Measurements from ENCODE around the gene PCDHA13.

PCDHA13 gene

DNA sequence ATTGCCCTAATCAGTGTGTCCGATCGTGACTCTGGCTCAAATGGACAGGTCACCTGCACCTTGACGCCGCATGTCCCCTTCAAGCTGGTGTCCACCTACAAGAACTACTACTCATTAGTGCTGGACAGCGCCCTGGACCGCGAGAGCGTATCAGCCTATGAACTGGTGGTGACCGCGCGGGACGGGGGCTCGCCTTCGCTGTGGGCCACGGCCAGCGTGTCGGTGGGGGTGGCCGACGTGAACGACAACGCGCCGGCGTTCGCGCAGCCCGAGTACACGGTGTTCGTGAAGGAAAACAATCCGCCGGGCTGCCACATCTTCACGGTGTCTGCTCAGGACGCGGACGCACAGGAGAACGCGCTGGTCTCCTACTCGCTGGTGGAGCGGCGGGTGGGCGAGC is 1.4 kb downstream of the PCDHA13 start:
- H3K27ac ChIP-seq: no peak overlapping the region
- no peak for TF ChIP-seq CTCF (IDR thresholded peaks at IDR 0.05)
- no peaks in the 10 kb centered on the region for H3K4me1 ChIP-seq
- peaks cover 0 to 6% of the 10 kb centered on the region in 2 donors for H3K27me3 ChIP-seq
- intact Hi-C loops (cut with DNase I; ENCODE audit: low total_unique reads): no loop called here
- no peak overlapping the region for H3K4me3 ChIP-seq
- no peak for DNase-seq
- H3K9me3 ChIP-seq: peaks cover 0 to 54% (median 43%) of the 10 kb centered on the region in 3 donors
- no peaks in the 10 kb centered on the region for H3K36me3 ChIP-seq

DNA sequence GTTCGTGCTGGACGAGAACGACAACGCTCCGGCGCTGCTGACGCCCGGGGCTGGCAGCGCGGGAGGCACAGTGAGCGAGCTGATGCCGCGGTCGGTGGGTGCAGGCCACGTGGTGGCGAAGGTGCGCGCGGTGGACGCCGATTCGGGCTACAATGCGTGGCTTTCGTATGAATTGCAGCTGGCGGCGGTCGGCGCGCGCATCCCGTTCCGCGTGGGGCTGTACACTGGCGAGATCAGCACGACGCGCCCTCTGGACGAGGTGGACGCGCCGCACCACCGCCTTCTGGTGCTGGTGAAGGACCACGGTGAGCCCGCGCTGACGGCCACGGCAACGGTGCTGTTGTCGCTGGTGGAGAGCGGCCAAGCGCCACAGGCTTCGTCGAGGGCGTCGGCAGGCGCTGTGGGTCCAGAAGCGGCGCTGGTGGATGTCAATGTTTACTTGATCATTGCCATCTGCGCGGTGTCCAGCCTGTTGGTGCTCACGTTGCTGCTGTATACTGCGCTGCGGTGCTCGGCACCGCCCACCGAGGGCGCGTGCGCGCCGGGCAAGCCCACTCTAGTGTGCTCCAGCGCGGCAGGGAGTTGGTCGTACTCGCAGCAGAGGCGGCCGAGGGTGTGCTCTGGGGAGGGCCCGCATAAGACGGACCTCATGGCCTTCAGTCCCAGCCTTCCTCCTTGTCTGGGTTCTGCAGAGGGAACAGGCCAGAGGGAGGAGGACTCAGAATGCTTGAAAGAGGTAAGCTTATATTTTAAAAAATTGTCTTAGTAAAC is 2.2 kb downstream of the PCDHA13 start:
- intact Hi-C loops (cut with DNase I; ENCODE audit: low total_unique reads): no loop called here
- TF ChIP-seq CTCF (IDR thresholded peaks at IDR 0.05): no peak

DNA sequence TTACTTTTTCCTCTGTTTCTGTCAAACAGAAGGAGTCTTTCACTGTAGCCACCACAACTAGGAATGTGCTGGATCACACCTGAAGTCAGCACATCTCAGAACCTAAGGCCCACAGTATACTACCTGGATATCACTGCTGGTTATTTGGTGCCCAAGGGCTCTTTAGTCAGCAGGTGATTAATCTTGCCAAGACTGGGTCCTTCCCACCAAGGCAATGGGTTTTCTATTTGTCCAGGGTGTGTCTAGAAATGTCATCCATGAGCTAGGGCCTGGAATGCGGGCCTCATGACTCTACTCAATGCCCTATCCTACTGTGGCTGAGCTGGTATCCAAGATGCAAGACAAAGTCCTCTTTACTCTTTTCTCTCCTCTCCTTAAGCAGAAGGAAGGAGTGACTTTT is 34.4 kb downstream of the PCDHA13 start:
- Histone ChIP-seq H3K36me3 (no peaks in the 10 kb centered on the region), H3K27ac (no peak overlapping the region), H3K4me1 (no peaks in the 10 kb centered on the region), H3K9me3 (peaks cover 0 to 4% (median 0%) of the 10 kb centered on the region in 3 donors), H3K27me3 (no peaks in the 10 kb centered on the region), H3K4me3 (no peak overlapping the region)
- TF ChIP-seq CTCF (IDR thresholded peaks at IDR 0.05): no peak
- intact Hi-C loops (cut with DNase I; ENCODE audit: low total_unique reads): no loop called here
- DNase-seq: no peak

More for the DNA sequence above, 2.2 kb downstream of the PCDHA13 start:
- no peak for DNase-seq
- Histone ChIP-seq H3K36me3 (no peaks in the 10 kb centered on the region), H3K4me1 (no peaks in the 10 kb centered on the region), H3K9me3 (peaks cover 0 to 57% (median 38%) of the 10 kb centered on the region in 3 donors), H3K4me3 (no peak overlapping the region), H3K27ac (no peak overlapping the region), H3K27me3 (peaks cover 0 to 6% of the 10 kb centered on the region in 2 donors)

DNA sequence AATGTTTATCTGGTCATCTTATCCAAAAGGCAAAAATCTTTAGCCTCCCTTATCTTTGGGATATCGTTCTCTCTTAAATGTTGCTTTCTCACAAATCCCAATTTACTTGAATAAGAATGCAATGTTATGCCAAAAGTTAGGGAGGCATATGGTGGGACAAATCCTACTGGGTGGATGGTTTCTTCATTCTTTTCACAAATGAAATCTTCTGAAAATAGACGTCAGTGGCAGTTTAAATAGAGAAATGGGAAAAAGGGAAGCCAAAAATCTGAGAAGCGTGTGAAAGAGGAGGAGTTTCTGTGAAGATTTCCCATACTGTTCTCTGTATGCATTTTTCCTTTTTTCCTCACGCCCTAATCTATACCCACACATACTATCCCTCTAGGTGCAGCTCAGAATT is 41.7 kb downstream of the PCDHA13 start:
- Histone ChIP-seq H3K4me3 (no peak overlapping the region), H3K36me3 (no peaks in the 10 kb centered on the region), H3K27me3 (peaks cover 0 to 16% of the 10 kb centered on the region in 2 donors), H3K4me1 (peaks cover 0 to 20% (median 12%) of the 10 kb centered on the region in 4 donors), H3K9me3 (no peaks in the 10 kb centered on the region), H3K27ac (no peak overlapping the region)
- intact Hi-C loops (cut with DNase I; ENCODE audit: low total_unique reads): no loop called here
- no peak for DNase-seq
- no peak for TF ChIP-seq CTCF (IDR thresholded peaks at IDR 0.05)

DNA sequence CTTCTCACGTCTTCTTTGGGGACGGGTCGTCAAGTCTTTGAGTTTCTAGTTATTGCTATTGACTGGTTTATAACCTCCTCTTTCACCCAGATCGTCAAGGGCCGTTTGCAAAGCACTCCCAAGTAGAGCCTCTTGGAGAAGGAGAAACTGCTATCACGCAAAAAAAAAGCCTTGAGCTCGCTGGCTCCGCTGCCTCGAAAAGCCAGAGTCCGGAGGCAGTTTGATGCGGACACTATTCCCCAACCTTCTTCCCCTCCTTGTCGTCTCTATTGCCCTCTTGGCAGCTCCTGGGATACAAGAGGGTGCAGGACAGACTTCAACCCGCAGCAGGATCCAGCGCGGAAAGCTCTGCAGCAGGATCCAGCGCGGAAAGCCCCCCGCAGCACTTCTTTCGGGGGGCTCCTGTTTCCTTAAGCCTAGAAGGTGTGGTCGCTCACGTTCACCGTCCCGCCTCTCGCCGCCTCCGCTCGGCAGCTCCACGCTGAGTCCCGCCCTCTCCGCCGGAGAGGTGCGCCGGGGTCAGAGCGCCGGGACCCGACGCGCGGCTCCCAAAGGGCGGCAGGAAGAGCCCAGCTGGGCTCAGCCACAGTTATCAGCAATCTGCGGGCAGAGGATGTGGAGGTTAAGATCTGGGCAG is 44.0 kb downstream of the PCDHA13 start, which contains the start of gene PCDHAC1:
PCDHAC1 (plus strand) TSS at position 494 of the 637 bp plus-strand sequence. CDS start 594 bp downstream, outside the sequence.
- no peak for DNase-seq
- peaks cover 0 to 24% of the 10 kb centered on the region in 2 donors for H3K27me3 ChIP-seq
- no peaks in the 10 kb centered on the region for H3K36me3 ChIP-seq
- no peaks in the 10 kb centered on the region for H3K9me3 ChIP-seq
- intact Hi-C loops (cut with DNase I; ENCODE audit: low total_unique reads): no loop called here
- H3K4me3 ChIP-seq: peak within 1 kb of the TSS; percentile 49
- TF ChIP-seq CTCF (IDR thresholded peaks at IDR 0.05): no peak
- H3K4me1 ChIP-seq: peaks cover 0 to 20% (median 12%) of the 10 kb centered on the region in 4 donors
- H3K27ac ChIP-seq: no peak within 1 kb of the TSS
